Measurements from ENCODE around the gene DSCAM.

DNA sequence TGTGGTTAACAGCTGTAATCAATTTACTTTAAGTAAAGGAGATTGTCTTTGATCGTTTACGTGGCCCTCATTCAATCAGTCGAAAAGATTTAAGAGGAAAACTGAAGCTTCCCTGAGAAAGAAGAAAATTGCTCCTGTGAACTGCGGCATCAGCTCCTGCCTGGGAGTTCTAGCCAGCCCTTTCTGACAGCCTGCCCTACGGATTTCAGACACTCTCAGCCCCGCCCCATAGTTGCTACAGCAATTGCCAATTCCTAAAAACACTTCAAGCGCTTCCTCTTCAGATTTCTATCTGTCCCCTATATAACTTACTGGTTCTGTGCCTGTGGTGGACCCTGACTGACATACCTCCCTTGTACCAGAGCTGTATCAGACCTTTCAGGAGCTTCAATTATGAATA lies 277.6 kb downstream of the DSCAM start:
- TF ChIP-seq CTCF (IDR thresholded peaks at IDR 0.05 in 8 of 11, conservative IDR thresholded peaks at IDR 0.05 in 3 of 11) (no peak), POLR2AphosphoS5 (IDR thresholded peaks at IDR 0.05) (no peak)

Data from spleen (tissue), 7 donors.